Measurements from ENCODE around the gene TRMT2A.

Gene TRMT2A

DNA sequence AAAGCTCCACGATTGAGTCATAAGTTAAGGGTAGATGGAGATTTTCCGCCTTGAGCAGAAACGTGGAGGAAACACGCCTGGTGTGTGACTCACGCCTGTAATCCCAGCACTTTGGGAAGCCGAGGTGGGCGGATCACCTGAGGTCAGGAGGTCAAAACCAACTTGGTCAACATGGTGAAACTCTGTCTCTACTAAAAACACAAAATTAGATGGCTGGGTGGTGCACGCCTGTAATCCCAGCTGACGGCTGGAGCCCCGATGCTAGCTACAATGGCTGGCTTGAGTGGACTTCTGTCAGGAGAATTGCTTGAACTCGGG is 54.3 kb downstream of the TRMT2A start:
- DNase-seq (ENCODE audit: low read depth in 2 of 2), result no peak

DNA sequence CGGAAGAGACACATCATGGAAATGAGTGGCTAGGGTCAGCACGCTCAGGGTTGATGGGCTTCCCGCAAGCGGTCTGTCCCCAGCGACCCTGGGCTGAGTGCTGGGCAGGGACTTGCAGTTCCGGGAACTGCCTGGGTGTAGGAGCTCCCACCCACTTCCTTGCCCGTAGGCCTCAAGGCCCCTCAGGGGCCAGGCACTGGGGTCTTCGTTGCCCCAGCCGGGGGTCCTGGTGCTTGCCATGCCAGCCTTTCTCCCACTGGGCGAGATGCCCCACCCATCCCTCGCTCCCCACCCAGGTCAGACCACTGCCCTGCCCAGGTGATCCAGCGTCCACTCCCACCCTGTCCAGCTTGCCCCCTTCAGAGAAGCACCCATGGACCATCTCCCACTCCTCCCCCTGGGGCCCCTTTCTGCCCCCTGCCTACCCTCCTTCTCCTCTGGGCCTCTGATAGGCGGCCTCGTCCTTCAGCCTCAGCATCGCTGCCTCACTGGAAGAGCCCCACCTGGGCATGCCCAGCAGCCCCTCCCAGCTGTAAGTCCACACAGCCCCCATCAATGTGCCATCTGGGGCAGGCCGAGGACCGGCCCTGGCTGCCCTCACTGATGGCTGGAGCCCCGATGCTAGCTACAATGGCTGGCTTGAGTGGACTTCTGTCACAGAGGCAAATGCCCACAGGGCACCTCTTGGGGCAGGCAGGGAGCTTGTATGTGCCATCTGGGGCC is 54.8 kb downstream of the TRMT2A start:
- no peak for DNase-seq (ENCODE audit: low read depth in 2 of 2)

Measured in activated CD4-positive, alpha-beta T cell treated with anti-CD3 and anti-CD28 coated beads for 24 hours (primary cell).